Esophagus squamous epithelium (tissue), 4 donors: ENCODE results near the gene LMF1.

Source experiments
- POLR2A ChIP-seq, 4 donors: fragments of 450-650 bp; IDR thresholded peaks; one replicate each; pipeline ENCODE4 v1.6.1; 2017; ENCODE audit warnings: antibody characterized with exemption in 4 of 4, mild to moderate bottlenecking in 4 of 4, moderate library complexity in 3 of 4
- TF ChIP-seq, protein P1 (sequence below), 6 experiments: fragments of 450-650 bp in 4 of 6; fragments of 200-600 bp in 2 of 6; sonication (generic) in 2 of 6; IDR thresholded peaks; one replicate each; pipeline ENCODE4 v1.5.1; 2016 to 2019; ENCODE audit warnings: antibody characterized with exemption in 6 of 6, mild to moderate bottlenecking in 4 of 6, moderate library complexity in 4 of 6

DNA sequence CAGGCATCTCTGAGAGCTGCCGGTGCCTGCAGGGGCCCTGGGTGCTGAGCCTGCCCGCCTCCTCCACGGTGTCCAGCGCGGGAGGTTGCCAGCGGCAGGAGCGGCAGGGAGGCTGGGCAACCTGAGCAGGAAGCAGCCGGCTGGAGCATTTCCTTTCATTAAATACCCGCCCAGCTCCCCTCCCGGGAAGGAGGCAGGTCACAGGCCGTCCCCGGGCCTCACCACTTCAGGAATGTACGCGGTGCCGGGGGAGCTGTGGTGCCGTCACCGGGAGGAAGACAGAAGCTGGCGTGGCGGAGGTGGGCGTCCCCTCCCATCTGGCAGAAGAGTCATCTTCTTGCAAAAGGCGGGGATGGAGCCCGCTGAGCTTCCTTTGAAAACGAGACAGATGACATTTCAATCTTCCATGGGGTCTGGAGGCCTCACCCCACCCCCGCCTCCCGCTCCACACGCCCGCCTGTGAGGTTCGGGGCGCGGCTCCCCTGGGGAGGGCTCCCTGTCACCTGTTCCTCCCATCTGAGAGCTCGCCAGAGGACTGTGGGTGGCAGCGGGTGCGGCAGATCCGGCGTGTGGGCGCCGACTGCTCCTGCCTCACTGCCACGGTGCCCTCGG, 26.8 kb upstream of the LMF1 start:
- TF ChIP-seq, protein P1, sequence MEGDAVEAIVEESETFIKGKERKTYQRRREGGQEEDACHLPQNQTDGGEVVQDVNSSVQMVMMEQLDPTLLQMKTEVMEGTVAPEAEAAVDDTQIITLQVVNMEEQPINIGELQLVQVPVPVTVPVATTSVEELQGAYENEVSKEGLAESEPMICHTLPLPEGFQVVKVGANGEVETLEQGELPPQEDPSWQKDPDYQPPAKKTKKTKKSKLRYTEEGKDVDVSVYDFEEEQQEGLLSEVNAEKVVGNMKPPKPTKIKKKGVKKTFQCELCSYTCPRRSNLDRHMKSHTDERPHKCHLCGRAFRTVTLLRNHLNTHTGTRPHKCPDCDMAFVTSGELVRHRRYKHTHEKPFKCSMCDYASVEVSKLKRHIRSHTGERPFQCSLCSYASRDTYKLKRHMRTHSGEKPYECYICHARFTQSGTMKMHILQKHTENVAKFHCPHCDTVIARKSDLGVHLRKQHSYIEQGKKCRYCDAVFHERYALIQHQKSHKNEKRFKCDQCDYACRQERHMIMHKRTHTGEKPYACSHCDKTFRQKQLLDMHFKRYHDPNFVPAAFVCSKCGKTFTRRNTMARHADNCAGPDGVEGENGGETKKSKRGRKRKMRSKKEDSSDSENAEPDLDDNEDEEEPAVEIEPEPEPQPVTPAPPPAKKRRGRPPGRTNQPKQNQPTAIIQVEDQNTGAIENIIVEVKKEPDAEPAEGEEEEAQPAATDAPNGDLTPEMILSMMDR (IDR thresholded peaks at IDR 0.05) = no peak
- TF ChIP-seq POLR2A (IDR thresholded peaks at IDR 0.05) = no peak
